HepG2 (cell line): ENCODE results near the gene BSN. TPM values are rescaled to one million over a fixed set of nuclear protein-coding genes. Genes with fewer than 3 reads are reported as not detected.
A peak's percentile ranks its signal among the peaks of the same experiment; 100 is the strongest.

Experiments used
- JUN ChIP-seq: sonication (generic); formaldehyde crosslinking; IDR thresholded peaks from 2 replicates; pipeline ENCODE4 v1.4.0; 2020; ENCODE audit warnings: mild to moderate bottlenecking, missing genetic modification reagents
- KLF6 ChIP-seq: IDR thresholded peaks from 2 replicates; pipeline ENCODE4 v1.8.0; 2016; ENCODE audit warnings: missing biosample characterization, missing genetic modification reagents
- KMT2B ChIP-seq: IDR thresholded peaks from 2 replicates; pipeline ENCODE4 v1.6.1; 2016; ENCODE audit warnings: missing genetic modification reagents, missing compliant biosample characterization
- MEIS1 ChIP-seq: sonication (generic); formaldehyde crosslinking; IDR thresholded peaks from 2 replicates; pipeline ENCODE4 v1.9.0; 2021; ENCODE audit warnings: mild to moderate bottlenecking, missing genetic modification reagents, moderate library complexity, borderline replicate concordance
- PRDM15 ChIP-seq: sonication (generic); formaldehyde crosslinking; IDR thresholded peaks from 2 replicates; pipeline ENCODE4 v1.4.0; 2020; ENCODE audit warnings: missing genetic modification reagents
- RXRA ChIP-seq: sonication (generic); formaldehyde crosslinking; IDR thresholded peaks from 2 replicates; pipeline ENCODE4 v1.5.1; 2020; ENCODE audit warnings: missing genetic modification reagents
- U2AF2 ChIP-seq: fragments of 200-400 bp; formaldehyde crosslinking; IDR thresholded peaks from 2 replicates; pipeline ENCODE4 v1.6.1; 2017; ENCODE audit warnings: low read depth, mild to moderate bottlenecking, low read length
- ZFX ChIP-seq: sonication (generic); formaldehyde crosslinking; IDR thresholded peaks from 2 replicates; pipeline ENCODE4 v1.4.0; 2020; ENCODE audit warnings: mild to moderate bottlenecking, low read depth, missing genetic modification reagents, moderate library complexity
- ZNF124 ChIP-seq: sonication (generic); formaldehyde crosslinking; IDR thresholded peaks from 2 replicates; pipeline ENCODE4 v1.4.0; 2020; ENCODE audit warnings: missing genetic modification reagents
- ZNF136 ChIP-seq: sonication (generic); formaldehyde crosslinking; IDR thresholded peaks from 2 replicates; pipeline ENCODE4 v1.8.1; 2022; ENCODE audit warnings: low read depth, mild to moderate bottlenecking, moderate library complexity, missing genetic modification reagents
- ZNF563 ChIP-seq: sonication (generic); formaldehyde crosslinking; IDR thresholded peaks from 2 replicates; pipeline ENCODE4 v1.8.0; 2022; ENCODE audit warnings: mild to moderate bottlenecking, moderate library complexity, missing genetic modification reagents
- ZNF737 ChIP-seq: sonication (generic); formaldehyde crosslinking; IDR thresholded peaks from 2 replicates; pipeline ENCODE4 v1.5.0; 2020; ENCODE audit warnings: missing genetic modification reagents, mild to moderate bottlenecking, borderline replicate concordance
- ZSCAN9 ChIP-seq: IDR thresholded peaks from 2 replicates; pipeline ENCODE4 v1.6.1; 2016; ENCODE audit warnings: borderline replicate concordance
- polyA plus RNA-seq, 8 experiments: library from polyadenylated mRNA; depleted of rRNA in 3 of 8; stranded (reverse) in 7 of 8; unstranded in 1 of 8; fragments of >200 nt; fragmentation: Illumina TruSeq in 4 of 8; extraction: Trizol in 4 of 8; gene quantifications; 2 replicates each; pipeline versions ENCODE4 v1.2.1 to v1.2.3, GENCODE V29; 2011 to 2016; ENCODE audit warnings: low read depth in 4 of 8, missing spikeins in 1 of 8, mixed read lengths in 1 of 8; ENCODE audit not compliant: insufficient read depth in 1 of 8
- total RNA-seq, 5 experiments: library from RNA; depleted of rRNA; stranded (reverse); fragments of >200 nt; fragmentation: Illumina TruSeq; extraction: Trizol; gene quantifications; 2 replicates each; pipeline ENCODE4 v1.2.3, GENCODE V29; 2016; ENCODE audit warnings: low read depth in 1 of 5
- TF ChIP-seq, protein P1 (sequence below): sonication (generic); formaldehyde crosslinking; IDR thresholded peaks from 2 replicates; pipeline ENCODE4 v1.5.0; 2020; ENCODE audit warnings: mild to moderate bottlenecking, missing genetic modification reagents
- TF ChIP-seq, protein P2 (sequence below): sonication (generic); formaldehyde crosslinking; IDR thresholded peaks from 2 replicates; pipeline ENCODE4 v1.5.1; 2020; ENCODE audit warnings: mild to moderate bottlenecking, missing genetic modification reagents, moderate library complexity
- TF ChIP-seq, protein P3 (sequence below): sonication (generic); formaldehyde crosslinking; IDR thresholded peaks from 2 replicates; pipeline ENCODE4 v1.8.0; 2022; ENCODE audit warnings: low read depth, missing genetic modification reagents

BSN gene
- total and polyA plus RNA-seq, 2 of the 13 experiments (the other 11 are each of a cell fraction or from before 2014, with no cell fraction given) = 0.42 to 0.86 TPM

DNA sequence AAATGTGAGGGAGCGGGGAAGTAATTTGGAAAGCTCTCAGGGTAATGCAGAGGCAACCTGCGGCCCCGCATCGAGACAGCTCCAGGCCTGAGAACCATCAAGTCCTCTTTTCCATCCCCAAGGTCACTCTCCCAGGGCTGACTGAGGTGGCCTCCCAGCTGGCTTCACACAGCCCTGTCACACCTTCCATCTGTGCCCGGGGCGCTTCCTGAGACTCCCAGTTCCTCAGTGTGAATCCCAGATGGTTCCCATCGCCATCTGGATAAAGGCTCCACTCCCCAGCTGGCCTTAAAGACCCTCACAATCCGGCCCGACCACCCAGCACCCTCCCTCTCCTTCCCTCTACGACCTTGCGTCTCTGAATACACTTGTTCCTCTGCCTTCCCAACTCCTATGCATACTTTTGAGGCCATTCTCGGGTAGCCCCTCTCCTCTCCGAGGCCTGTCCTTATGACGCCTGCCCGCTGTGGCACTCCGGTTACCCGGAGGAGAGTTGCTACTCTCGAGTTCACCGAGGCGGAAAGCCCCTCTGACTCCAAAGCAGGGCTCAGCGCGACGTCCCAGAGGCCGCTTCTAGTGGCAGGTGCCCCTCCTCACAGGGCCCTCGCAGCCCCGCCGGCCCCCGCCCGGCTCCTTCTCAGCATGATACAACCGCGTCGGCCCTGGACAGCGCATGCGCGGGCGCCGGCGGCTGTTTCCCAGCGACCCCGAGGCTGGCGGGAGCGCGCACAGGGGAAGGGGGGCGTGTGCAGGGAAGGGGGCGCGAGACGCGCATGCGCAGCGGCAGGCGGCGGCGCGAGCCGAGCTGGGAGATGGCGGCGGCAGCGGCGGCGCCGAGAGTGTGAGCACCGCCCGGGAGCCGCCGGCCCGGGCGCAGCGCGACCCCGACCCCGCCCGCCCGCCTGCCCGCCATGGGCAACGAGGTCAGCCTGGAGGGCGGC lies at the start of gene BSN (continued):
- TF ChIP-seq, protein P1, sequence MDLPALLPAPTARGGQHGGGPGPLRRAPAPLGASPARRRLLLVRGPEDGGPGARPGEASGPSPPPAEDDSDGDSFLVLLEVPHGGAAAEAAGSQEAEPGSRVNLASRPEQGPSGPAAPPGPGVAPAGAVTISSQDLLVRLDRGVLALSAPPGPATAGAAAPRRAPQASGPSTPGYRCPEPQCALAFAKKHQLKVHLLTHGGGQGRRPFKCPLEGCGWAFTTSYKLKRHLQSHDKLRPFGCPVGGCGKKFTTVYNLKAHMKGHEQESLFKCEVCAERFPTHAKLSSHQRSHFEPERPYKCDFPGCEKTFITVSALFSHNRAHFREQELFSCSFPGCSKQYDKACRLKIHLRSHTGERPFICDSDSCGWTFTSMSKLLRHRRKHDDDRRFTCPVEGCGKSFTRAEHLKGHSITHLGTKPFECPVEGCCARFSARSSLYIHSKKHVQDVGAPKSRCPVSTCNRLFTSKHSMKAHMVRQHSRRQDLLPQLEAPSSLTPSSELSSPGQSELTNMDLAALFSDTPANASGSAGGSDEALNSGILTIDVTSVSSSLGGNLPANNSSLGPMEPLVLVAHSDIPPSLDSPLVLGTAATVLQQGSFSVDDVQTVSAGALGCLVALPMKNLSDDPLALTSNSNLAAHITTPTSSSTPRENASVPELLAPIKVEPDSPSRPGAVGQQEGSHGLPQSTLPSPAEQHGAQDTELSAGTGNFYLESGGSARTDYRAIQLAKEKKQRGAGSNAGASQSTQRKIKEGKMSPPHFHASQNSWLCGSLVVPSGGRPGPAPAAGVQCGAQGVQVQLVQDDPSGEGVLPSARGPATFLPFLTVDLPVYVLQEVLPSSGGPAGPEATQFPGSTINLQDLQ = 0 out of 2 replicates have a peak, but pooled peaks have one; percentile 45
- no peak for TF ChIP-seq U2AF2
- TF ChIP-seq JUN = no peak
- TF ChIP-seq, protein P2, sequence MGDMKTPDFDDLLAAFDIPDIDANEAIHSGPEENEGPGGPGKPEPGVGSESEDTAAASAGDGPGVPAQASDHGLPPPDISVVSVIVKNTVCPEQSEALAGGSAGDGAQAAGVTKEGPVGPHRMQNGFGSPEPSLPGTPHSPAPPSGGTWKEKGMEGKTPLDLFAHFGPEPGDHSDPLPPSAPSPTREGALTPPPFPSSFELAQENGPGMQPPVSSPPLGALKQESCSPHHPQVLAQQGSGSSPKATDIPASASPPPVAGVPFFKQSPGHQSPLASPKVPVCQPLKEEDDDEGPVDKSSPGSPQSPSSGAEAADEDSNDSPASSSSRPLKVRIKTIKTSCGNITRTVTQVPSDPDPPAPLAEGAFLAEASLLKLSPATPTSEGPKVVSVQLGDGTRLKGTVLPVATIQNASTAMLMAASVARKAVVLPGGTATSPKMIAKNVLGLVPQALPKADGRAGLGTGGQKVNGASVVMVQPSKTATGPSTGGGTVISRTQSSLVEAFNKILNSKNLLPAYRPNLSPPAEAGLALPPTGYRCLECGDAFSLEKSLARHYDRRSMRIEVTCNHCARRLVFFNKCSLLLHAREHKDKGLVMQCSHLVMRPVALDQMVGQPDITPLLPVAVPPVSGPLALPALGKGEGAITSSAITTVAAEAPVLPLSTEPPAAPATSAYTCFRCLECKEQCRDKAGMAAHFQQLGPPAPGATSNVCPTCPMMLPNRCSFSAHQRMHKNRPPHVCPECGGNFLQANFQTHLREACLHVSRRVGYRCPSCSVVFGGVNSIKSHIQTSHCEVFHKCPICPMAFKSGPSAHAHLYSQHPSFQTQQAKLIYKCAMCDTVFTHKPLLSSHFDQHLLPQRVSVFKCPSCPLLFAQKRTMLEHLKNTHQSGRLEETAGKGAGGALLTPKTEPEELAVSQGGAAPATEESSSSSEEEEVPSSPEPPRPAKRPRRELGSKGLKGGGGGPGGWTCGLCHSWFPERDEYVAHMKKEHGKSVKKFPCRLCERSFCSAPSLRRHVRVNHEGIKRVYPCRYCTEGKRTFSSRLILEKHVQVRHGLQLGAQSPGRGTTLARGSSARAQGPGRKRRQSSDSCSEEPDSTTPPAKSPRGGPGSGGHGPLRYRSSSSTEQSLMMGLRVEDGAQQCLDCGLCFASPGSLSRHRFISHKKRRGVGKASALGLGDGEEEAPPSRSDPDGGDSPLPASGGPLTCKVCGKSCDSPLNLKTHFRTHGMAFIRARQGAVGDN (CRISPR knock-in tag) = peak; percentile 91
- TF ChIP-seq ZNF136 (CRISPR knock-in tag) = no peak
- no peak for TF ChIP-seq MEIS1 (CRISPR knock-in tag)
- peak; percentile 45; the same call in 1 of the 2 replicates for TF ChIP-seq ZSCAN9 (CRISPR knock-in tag)
- TF ChIP-seq ZNF737 (CRISPR knock-in tag) = 0 out of 2 replicates have a peak, but pooled peaks have one; percentile 68
- TF ChIP-seq KMT2B (CRISPR knock-in tag) = peak; percentile 59; the same call in 1 of the 2 replicates
- peak; percentile 76 for TF ChIP-seq ZFX (CRISPR knock-in tag)
- TF ChIP-seq, protein P3, sequence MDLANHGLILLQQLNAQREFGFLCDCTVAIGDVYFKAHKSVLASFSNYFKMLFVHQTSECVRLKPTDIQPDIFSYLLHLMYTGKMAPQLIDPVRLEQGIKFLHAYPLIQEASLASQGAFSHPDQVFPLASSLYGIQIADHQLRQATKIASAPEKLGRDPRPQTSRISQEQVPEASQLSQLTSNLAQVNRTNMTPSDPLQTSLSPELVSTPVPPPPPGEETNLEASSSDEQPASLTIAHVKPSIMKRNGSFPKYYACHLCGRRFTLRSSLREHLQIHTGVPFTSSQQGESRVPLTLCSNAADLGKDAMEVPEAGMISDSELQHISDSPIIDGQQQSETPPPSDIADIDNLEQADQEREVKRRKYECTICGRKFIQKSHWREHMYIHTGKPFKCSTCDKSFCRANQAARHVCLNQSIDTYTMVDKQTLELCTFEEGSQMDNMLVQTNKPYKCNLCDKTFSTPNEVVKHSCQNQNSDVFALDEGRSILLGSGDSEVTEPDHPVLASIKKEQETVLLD (CRISPR knock-in tag) = peak; percentile 68; the same call in 1 of the 2 replicates
- TF ChIP-seq PRDM15 = no peak
- peak; percentile 9; the same call in 1 of the 2 replicates for TF ChIP-seq KLF6
- peak; percentile 6; the same call in 1 of the 2 replicates for TF ChIP-seq ZNF563
- 0 out of 2 replicates have a peak, but pooled peaks have one; percentile 13 for TF ChIP-seq ZNF124 (CRISPR knock-in tag)
- TF ChIP-seq RXRA (CRISPR knock-in tag) = peak; percentile 32; the same call in 1 of the 2 replicates
